HG03558 (cell line): ENCODE data around the gene SAMD5.

Source experiments
- ATAC-seq: cut with Tn5 transposase; IDR thresholded peaks from one replicate; pipeline ENCODE4 v1.9.1; 2021; ENCODE audit warnings: moderate number of reproducible peaks; ENCODE audit not compliant: unreplicated experiment; ENCODE audit errors: extremely low read depth

The SAMD5 gene

GRCh38 chr6:147614501-147614900 is 106.0 kb downstream of the SAMD5 start:
- no peak for ATAC-seq

DNA sequence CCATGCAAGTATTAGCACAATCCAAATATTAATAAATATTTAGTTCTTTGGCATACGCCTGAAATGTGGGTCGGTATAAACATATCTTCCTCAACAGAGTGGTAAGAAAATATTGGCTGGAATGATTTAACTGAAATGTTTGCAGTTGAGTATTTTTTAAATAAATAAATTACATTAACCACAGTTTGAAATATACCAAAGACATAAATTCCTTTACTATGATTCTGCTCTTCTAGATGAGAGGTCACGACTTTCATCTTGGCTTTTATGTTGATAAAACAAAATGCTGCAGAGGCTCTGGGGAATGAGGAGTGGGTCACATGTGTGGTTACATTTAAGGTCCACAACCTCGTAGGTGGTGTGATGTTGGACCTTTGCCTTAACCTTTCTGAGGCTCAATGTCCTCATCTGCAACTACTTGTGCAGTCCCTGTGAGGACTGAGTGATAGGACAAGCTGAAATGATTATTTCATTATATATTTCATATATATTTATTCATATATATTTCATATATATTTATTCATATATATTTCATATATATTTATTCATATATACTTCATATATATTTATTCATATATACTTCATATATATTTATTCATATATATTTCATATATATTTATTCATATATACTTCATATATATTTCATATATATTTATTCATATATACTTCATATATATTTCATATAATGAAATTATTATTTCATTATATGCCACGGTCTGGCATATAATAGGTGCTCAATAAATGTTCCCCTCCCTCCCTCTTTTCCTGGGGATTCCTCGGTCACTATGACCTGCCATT is 107.4 kb downstream of the SAMD5 start:
- no peak for ATAC-seq

GRCh38 chr6:147617366-147617765 is 108.9 kb downstream of the SAMD5 start:
- ATAC-seq: no peak

DNA sequence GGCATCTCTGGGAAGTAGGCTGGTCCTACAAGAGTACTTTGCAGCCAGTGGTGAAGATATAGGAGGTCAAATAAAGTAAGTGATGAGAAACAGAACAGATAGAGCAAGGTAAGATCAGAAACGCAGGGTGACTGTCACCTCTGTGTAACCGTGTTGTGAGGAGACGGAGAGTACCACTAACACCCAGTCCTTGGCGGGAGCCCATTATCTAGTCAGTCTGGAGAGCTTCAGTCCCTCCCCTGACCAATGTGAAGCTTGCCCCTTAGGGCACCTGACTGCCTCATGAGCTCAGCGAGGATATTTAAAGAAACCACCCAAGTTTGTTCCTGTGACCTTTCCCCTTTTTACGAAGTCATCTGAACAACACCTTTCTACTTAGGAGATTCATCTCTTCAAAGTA is 110.0 kb downstream of the SAMD5 start:
- ATAC-seq: no peak

DNA sequence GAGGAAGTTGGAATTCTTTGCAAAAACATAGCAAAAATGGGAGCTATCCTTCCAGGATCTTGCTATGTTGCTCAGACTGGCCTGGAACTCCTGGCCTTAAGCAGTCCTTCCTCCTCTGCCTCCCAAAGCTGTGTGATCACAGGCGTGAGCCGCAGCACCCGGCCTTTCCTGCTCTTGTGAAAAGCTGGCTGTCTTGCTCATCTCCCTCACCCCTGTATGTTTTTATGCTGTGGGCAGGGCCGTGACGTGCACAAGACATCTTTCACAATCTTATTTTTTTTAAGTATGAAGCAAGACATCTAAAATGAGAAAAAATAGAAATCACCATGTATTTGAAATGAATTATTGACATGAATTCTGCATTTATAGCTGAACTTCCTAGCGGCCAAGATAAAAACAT is 110.4 kb downstream of the SAMD5 start:
- no peak for ATAC-seq
